Mesangial cell (primary cell): ENCODE results near the gene SH3TC1. TPM values are rescaled to one million over a fixed set of nuclear protein-coding genes. Genes with fewer than 3 reads are reported as not detected.

Source experiments
- total RNA-seq: library from RNA; depleted of rRNA; stranded (reverse); fragments of >200 nt; gene quantifications from 2 replicates; pipeline ENCODE4 v1.2.3, GENCODE V29; 2015

The SH3TC1 gene
- total RNA-seq = 12.4 and 22.2 TPM in 2 replicates

GRCh38 chr4:8198906-8199593 lies at the start of gene SH3TC1:
TSS of gene SH3TC1 (plus strand) at chr4:8199290. CDS start at chr4:8205195, 5,905 bp downstream.

GRCh38 chr4:8158710-8159536 lies 40.2 kb upstream of the SH3TC1 start, which contains the start of gene ABLIM2:
TSS of gene ABLIM2 (minus strand) at chr4:8158813. CDS start at chr4:8158689, 124 bp downstream.

DNA sequence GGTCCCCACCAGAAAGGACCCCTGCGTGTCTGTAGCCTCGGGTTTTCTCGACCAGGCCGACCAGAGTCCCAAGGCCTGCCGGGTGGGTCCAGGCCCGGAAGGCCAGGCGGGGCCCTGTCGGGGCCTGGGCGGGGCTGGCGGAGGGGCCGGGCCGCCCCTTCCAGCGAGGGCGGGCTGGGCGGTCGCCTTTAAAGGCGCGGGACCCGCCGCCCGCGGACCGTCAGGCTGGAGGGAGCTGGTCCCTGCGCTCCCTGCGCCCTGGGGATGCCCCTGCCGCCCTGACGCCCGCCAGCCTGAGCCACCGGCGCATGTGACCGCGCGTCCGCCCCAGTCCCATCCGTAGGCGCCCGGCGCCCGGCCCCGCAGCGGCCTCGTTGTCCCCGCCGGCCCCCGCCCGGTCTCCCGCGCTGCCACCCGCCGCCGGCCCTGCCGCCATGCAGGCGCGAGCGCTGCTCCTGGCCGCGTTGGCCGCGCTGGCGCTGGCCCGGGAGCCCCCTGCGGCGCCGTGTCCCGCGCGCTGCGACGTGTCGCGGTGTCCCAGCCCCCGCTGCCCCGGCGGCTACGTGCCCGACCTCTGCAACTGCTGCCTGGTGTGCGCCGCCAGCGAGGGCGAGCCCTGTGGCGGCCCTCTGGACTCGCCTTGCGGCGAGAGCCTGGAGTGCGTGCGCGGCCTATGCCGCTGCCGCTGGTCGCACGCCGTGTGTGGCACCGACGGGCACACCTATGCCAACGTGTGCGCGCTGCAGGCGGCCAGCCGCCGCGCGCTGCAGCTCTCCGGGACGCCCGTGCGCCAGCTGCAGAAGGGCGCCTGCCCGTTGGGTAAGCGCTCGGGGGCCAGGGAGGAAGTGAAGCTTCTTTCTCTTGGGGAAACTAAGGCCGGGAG lies 70.7 kb downstream of the SH3TC1 start, which contains the start of gene HTRA3:
TSS of gene HTRA3 (plus strand) at position 220 of the 883 bp plus-strand sequence. CDS start at position 435, 215 bp downstream.

Other genes starting within 250 kb of the SH3TC1 start
- 10.9 TPM in 1 of 2 replicates, not detected in the other for gene ABLIM2, start 40.5 kb upstream of the SH3TC1 start, total RNA-seq
- gene HTRA3, start 70.5 kb downstream of the SH3TC1 start, total RNA-seq = 2.1 and 3.8 TPM in 2 replicates
- gene ACOX3, start 241.4 kb downstream of the SH3TC1 start, total RNA-seq = 20.9 and 29.0 TPM in 2 replicates
- 12.7 and 17.5 TPM in 2 replicates for gene TRMT44, start 241.5 kb downstream of the SH3TC1 start, total RNA-seq